HUES48 (cell line): ENCODE measurements around the gene REXO1.

Experiments
- H3K27ac ChIP-seq: one replicate; pipeline ENCODE4 v1.7.0; 2013; ENCODE audit warnings: low read depth, low read length, inconsistent platforms
- H3K27me3 ChIP-seq: 2 replicates; pipeline ENCODE4 v1.6.1; 2013; ENCODE audit warnings: mild to moderate bottlenecking, low read length; ENCODE audit not compliant: control insufficient read depth, insufficient read depth
- H3K36me3 ChIP-seq: 2 replicates; pipeline ENCODE4 v1.6.1; 2013; ENCODE audit warnings: low read length; ENCODE audit not compliant: control insufficient read depth, insufficient read depth
- H3K4me1 ChIP-seq: 2 replicates; pipeline ENCODE4 v1.6.1; 2013; ENCODE audit warnings: mild to moderate bottlenecking, low read length; ENCODE audit not compliant: control insufficient read depth, insufficient read depth
- H3K4me3 ChIP-seq: 2 replicates; pipeline ENCODE4 v1.5.1; 2013; ENCODE audit warnings: mild to moderate bottlenecking, low read depth, low read length
- H3K9ac ChIP-seq: 2 replicates; pipeline ENCODE4 v1.6.1; 2013; ENCODE audit warnings: mild to moderate bottlenecking, low read depth, low read length, moderate library complexity
- H3K9me3 ChIP-seq: 2 replicates; pipeline ENCODE4 v1.6.1; 2013; ENCODE audit warnings: low read length; ENCODE audit not compliant: control insufficient read depth, insufficient read depth

The REXO1 gene

GRCh38 chr19:1768248-1768647, 80.0 kb downstream of the REXO1 start:
- H3K9ac ChIP-seq = no peak overlapping the region
- peaks cover 7% of the 10 kb centered on the region; the same call in 1 of the 2 replicates for H3K4me1 ChIP-seq
- peaks cover 5% of the 10 kb centered on the region; the same call in 1 of the 2 replicates for H3K9me3 ChIP-seq
- H3K27me3 ChIP-seq = peaks cover 85% of the 10 kb centered on the region
- H3K27ac ChIP-seq = no peak overlapping the region
- H3K4me3 ChIP-seq = no peak overlapping the region
- H3K36me3 ChIP-seq = no peaks in the 10 kb centered on the region

DNA sequence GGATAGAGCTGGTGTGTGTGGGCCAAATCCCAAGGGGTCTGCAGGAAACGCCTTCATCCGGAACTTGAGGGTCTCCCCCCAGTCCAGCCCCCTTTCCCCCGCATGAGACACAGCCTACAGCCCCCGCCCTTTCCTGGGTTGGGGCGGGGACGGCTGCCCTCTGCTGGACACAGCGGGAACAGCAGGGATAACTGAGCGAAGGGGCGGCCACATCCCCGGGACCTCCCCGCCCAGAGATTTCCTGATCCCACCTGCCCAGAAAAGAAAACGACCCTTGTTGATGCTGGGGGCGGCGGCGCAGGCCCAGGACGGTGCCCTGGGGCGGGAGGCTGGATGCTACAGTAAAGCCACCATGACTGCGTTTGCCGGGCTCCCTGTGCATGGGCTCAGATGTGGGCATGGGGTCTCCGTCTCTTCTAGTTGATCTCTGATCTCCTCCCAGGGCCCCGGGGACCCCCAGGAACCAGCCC, 80.8 kb downstream of the REXO1 start:
- H3K9me3 ChIP-seq = peaks cover 5% of the 10 kb centered on the region; the same call in 1 of the 2 replicates
- H3K4me3 ChIP-seq = no peak overlapping the region
- no peaks in the 10 kb centered on the region for H3K36me3 ChIP-seq
- no peak overlapping the region for H3K27ac ChIP-seq
- H3K9ac ChIP-seq = no peak overlapping the region
- H3K4me1 ChIP-seq = peaks cover 7% of the 10 kb centered on the region; the same call in 1 of the 2 replicates
- peaks cover 89% of the 10 kb centered on the region for H3K27me3 ChIP-seq

- Histone ChIP-seq H3K9ac (no peak overlapping the region), H3K36me3 (no peaks in the 10 kb centered on the region), H3K4me3 (no peak overlapping the region), H3K27me3 (peaks cover 95% of the 10 kb centered on the region), H3K4me1 (peaks cover 7% of the 10 kb centered on the region; the same call in 1 of the 2 replicates), H3K9me3 (peaks cover 5% of the 10 kb centered on the region; the same call in 1 of the 2 replicates), H3K27ac (no peak overlapping the region)
Measured at GRCh38 chr19:1766800-1767352, 81.4 kb downstream of the REXO1 start.

DNA sequence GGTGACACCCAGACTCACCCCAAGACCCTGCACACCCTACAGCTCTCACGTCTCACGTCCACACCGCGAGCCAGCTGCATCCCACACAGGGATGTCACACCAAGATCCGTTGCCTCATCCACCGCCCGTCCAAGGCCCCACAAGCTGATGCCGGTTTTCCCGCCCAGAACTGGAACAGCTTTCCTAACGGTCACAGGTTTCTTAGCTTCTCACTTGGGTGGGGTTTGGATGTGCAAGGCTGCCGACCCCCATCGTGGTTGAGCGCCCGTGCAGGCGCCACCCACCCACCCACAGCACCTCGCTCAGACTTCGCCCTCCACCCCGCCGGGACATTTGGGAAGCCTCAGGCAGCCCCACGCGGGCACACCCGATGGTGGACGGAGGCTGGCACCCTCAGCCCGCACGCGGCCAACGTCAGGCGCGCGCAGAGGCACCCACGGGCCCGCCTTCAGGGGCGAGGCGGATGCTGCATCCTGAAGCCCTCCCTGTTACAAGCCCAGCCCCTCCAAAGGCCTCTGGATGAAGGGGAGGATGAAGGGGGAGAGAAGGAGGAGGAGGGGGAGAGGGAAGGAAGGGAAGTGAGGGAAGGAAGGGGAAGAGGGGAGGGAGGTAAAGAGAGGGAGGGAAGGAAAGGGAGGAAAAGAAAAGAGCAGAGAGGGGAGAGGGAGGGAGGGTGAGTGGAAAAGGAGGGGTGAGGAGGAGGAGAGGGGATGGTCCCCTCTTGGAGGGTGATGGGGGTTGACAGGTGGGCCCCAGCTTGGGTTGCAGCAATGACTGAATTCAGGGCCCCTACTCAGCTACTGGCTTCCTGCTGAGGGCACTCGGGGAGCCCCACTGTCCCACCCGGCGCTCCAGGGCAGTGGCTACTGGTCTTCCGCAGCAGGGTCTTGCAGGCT, 82.1 kb downstream of the REXO1 start:
- Histone ChIP-seq H3K27me3 (peaks cover 97% of the 10 kb centered on the region), H3K27ac (no peak overlapping the region), H3K36me3 (no peaks in the 10 kb centered on the region), H3K9me3 (peaks cover 5% of the 10 kb centered on the region; the same call in 1 of the 2 replicates), H3K4me3 (no peak overlapping the region), H3K4me1 (peaks cover 7% of the 10 kb centered on the region; the same call in 1 of the 2 replicates), H3K9ac (no peak overlapping the region)
